A549 (cell line): Measurements from ENCODE around the gene SMARCB1.

Experiments used
- CEBPB ChIP-seq, 2 experiments: fragments of >200 bp in 1 of 2; sonication (Bioruptor Twin) in 1 of 2; formaldehyde crosslinking in 1 of 2; IDR thresholded peaks; 2 replicates each; pipeline ENCODE4 v1.6.1; 2012 to 2016
- CTCF ChIP-seq: fragments of >200 bp; sonication (Bioruptor Twin); formaldehyde crosslinking; IDR thresholded peaks from 3 replicates; pipeline ENCODE4 v1.5.1; 2016
- HEYL ChIP-seq: fragments of 250-450 bp; sonication (Bioruptor Pico); IDR thresholded peaks from 2 replicates; pipeline ENCODE4 v1.8.0; 2021; ENCODE audit warnings: mild to moderate bottlenecking, moderate library complexity
- HMGXB4 ChIP-seq: fragments of 250-450 bp; sonication (Bioruptor Pico); IDR thresholded peaks from 2 replicates; pipeline ENCODE4 v1.5.0; 2021; ENCODE audit warnings: mild to moderate bottlenecking, moderate library complexity, borderline replicate concordance
- MAFK ChIP-seq: fragments of 450-650 bp; IDR thresholded peaks from 2 replicates; pipeline ENCODE4 v1.6.1; 2014; ENCODE audit not compliant: partially characterized antibody
- MAX ChIP-seq: IDR thresholded peaks from 2 replicates; pipeline ENCODE4 v1.6.1; 2012
- NFE2L2 ChIP-seq: fragments of 150-350 bp; conservative IDR thresholded peaks from 2 replicates; pipeline ENCODE4 v1.6.1; 2014; ENCODE audit warnings: low read length
- NR3C1 ChIP-seq: fragments of >200 bp; sonication (Bioruptor Twin); formaldehyde crosslinking; IDR thresholded peaks from 3 replicates; pipeline ENCODE4 v1.6.1; 2017
- POLR2A ChIP-seq: IDR thresholded peaks from 2 replicates; pipeline ENCODE4 v1.6.1; 2012; ENCODE audit warnings: mild to moderate bottlenecking, low read length
- RNF2 ChIP-seq: fragments of 200-600 bp; sonication (generic); IDR thresholded peaks from 2 replicates; pipeline ENCODE4 v1.6.1; 2016; ENCODE audit warnings: low read depth, mild to moderate bottlenecking, antibody characterized with exemption, moderate library complexity, borderline replicate concordance
- SMC3 ChIP-seq: fragments of >200 bp; sonication (Bioruptor Twin); formaldehyde crosslinking; IDR thresholded peaks from 3 replicates; pipeline ENCODE4 v1.6.1; 2018; ENCODE audit warnings: inconsistent platforms
- ZC3H11A ChIP-seq: fragments of 450-650 bp; IDR thresholded peaks from 2 replicates; pipeline ENCODE4 v1.6.1; 2014; ENCODE audit warnings: antibody characterized with exemption, mild to moderate bottlenecking

- no peak for TF ChIP-seq ZC3H11A
- no peak for TF ChIP-seq MAX
- TF ChIP-seq POLR2A: no peak
- no peak for TF ChIP-seq RNF2
- TF ChIP-seq CEBPB (IDR thresholded peaks at IDR 0.05): no peak
- no peak for TF ChIP-seq MAFK
- TF ChIP-seq NFE2L2: no peak
- TF ChIP-seq CTCF: no peak
- TF ChIP-seq SMC3: no peak
- no peak for TF ChIP-seq HEYL
- no peak for TF ChIP-seq NR3C1
- no peak for TF ChIP-seq HMGXB4 (CRISPR knock-in tag)
Measured at GRCh38 chr22:23841736-23842445, 55.1 kb downstream of the SMARCB1 start.
